Duodenal mucosa (tissue), 2 donors: ENCODE measurements around the gene SOX2.

Experiments
- H3K27ac ChIP-seq: one replicate; pipeline ENCODE4 v1.7.0; 2013; ENCODE audit warnings: low read depth, low read length
- H3K27me3 ChIP-seq, 2 donors: one replicate each; pipeline ENCODE4 v1.7.0; 2013; ENCODE audit warnings: low read length in 2 of 2, control low read depth in 1 of 2; ENCODE audit not compliant: insufficient read depth in 2 of 2, control insufficient read depth in 1 of 2
- H3K36me3 ChIP-seq, 2 donors: one replicate each; pipeline ENCODE4 v1.7.0; 2013; ENCODE audit warnings: low read length in 2 of 2, control low read depth in 1 of 2; ENCODE audit not compliant: insufficient read depth in 2 of 2, control insufficient read depth in 1 of 2
- H3K4me1 ChIP-seq, 2 donors: one replicate each; pipeline ENCODE4 v1.7.0; 2013; ENCODE audit warnings: low read length in 2 of 2, control low read depth in 1 of 2; ENCODE audit not compliant: insufficient read depth in 2 of 2, control insufficient read depth in 1 of 2
- H3K4me3 ChIP-seq, 2 donors: one replicate each; pipeline ENCODE4 v1.7.0; 2013; ENCODE audit warnings: low read length in 2 of 2, low read depth in 1 of 2
- H3K9ac ChIP-seq, 2 donors: one replicate each; pipeline ENCODE4 v1.7.0; 2013; ENCODE audit warnings: low read length in 2 of 2, low read depth in 1 of 2
- H3K9me3 ChIP-seq, 2 donors: one replicate each; pipeline ENCODE4 v1.7.0; 2013; ENCODE audit warnings: low read length in 2 of 2, control low read depth in 1 of 2; ENCODE audit not compliant: control insufficient read depth in 1 of 2

The SOX2 gene

GRCh38 chr3:181694805-181695660, 16.7 kb upstream of the SOX2 start:
- Histone ChIP-seq H3K36me3 (no peaks in the 10 kb centered on the region), H3K4me3 (peak overlapping the region in 1 of 2 donors; percentile 36), H3K9me3 (no peaks in the 10 kb centered on the region), H3K27me3 (peaks cover 49 to 65% of the 10 kb centered on the region in 2 donors), H3K27ac (no peak overlapping the region), H3K4me1 (peaks cover 4 to 13% of the 10 kb centered on the region in 2 donors), H3K9ac (no peak overlapping the region)

- no peak overlapping the region for H3K27ac ChIP-seq
- H3K9ac ChIP-seq = no peak overlapping the region
These were observed 15.8 kb upstream of the SOX2 start for GRCh38 chr3:181695661-181696491.

GRCh38 chr3:181696626-181697230, 15.0 kb upstream of the SOX2 start:
- H3K36me3 ChIP-seq = no peaks in the 10 kb centered on the region
- H3K4me3 ChIP-seq = peak overlapping the region in 1 of 2 donors; percentile 36
- H3K4me1 ChIP-seq = peaks cover 7 to 13% of the 10 kb centered on the region in 2 donors
- no peaks in the 10 kb centered on the region for H3K9me3 ChIP-seq
- peaks cover 61 to 78% of the 10 kb centered on the region in 2 donors for H3K27me3 ChIP-seq
- no peak overlapping the region for H3K27ac ChIP-seq
- no peak overlapping the region for H3K9ac ChIP-seq

More at GRCh38 chr3:181695661-181696491, 15.8 kb upstream of the SOX2 start:
- H3K4me1 ChIP-seq = peaks cover 7 to 13% of the 10 kb centered on the region in 2 donors
- H3K4me3 ChIP-seq = peak overlapping the region; percentile 36 to 45
- H3K9me3 ChIP-seq = no peaks in the 10 kb centered on the region
- no peaks in the 10 kb centered on the region for H3K36me3 ChIP-seq
- peaks cover 57 to 73% of the 10 kb centered on the region in 2 donors for H3K27me3 ChIP-seq

- no peak overlapping the region for H3K27ac ChIP-seq
- no peaks in the 10 kb centered on the region for H3K36me3 ChIP-seq
- H3K4me1 ChIP-seq = peaks cover 7 to 13% of the 10 kb centered on the region in 2 donors
- no peak overlapping the region for H3K9ac ChIP-seq
- no peak overlapping the region for H3K4me3 ChIP-seq
- peaks cover 71 to 91% of the 10 kb centered on the region in 2 donors for H3K27me3 ChIP-seq
- H3K9me3 ChIP-seq = no peaks in the 10 kb centered on the region
These were observed 13.3 kb upstream of the SOX2 start for GRCh38 chr3:181698263-181698954.

DNA sequence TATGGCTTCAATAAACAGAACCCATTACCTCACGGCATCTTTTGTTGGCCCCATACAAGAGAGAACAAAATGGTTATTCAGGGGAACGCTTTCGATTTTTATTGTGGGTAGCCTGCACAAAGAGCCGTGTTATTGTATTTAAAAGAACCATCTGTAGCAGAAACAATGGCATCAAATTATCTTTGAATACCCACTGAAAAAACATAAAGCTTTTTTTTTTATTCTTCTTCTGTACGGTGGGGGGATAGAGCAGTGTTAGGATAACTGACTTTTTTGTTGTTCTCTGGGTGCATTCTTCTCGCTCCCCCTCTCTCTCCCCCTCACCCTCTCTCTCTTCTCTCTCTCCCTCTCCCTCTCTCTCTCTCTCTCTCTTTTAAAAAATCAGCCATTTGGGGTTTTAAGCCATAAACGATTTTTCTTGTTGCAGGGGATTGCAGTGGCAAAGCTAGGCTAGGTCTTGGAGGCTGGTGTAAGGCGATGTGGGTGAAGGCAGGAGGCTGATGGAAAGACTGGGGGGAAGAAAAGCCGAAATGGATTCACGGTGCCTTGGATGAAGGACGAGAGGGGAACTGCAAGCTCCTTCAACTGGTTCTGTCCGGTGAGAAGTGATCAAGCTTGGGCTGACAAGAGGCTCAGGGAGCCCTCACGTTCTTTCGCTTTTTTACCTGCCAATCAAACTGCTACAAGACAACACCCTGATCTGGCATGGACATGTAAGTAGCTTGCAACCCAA, 12.4 kb upstream of the SOX2 start:
- Histone ChIP-seq H3K27ac (no peak overlapping the region), H3K4me1 (peaks cover 7 to 13% of the 10 kb centered on the region in 2 donors), H3K4me3 (no peak overlapping the region), H3K36me3 (no peaks in the 10 kb centered on the region), H3K27me3 (peaks cover 80 to 94% of the 10 kb centered on the region in 2 donors), H3K9ac (no peak overlapping the region), H3K9me3 (no peaks in the 10 kb centered on the region)

DNA sequence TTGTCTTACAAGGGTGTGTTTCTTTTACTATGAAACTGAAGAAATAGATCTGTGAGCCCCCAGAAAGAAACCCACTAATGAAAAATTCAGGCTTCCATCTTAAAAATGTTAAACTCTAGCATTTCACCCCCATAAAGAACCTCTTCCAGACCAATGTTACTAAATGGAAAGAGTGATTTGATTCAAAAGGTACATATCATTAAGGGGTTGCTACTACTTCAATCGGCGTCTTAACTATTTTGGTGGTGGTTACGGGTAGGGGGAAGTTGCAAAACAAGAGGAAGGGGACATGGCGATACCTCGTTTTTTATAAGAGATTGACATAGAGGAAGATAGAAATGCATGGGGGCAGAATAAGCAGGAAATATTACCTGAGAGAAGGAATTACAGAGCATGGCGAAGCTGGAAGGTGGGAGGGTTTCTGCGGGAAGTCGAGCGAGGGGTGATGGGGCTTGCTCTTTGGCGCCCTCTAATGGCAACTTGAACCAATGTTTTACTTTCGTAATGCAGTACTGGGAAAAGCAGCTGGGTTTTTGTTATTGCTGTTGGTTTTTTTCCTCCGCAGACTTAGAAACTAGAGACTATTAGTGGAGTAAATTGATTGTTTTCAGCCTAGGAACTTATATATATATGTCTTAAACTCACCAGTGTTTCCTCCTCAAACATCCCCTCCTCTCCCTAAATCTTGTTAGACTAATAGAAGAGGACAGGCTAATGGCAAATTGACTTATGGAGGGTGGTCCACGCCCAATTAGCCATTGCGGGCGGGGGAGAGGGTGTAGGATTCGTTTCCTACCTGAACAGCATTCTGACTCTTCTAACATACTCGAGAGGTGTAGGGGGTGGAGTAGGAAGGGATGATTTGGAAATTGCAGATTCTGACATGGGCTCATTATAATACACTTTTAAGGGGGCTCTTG, 11.3 kb upstream of the SOX2 start:
- Histone ChIP-seq H3K9ac (no peak overlapping the region), H3K9me3 (no peaks in the 10 kb centered on the region), H3K27me3 (peaks cover 83 to 96% of the 10 kb centered on the region in 2 donors), H3K36me3 (no peaks in the 10 kb centered on the region), H3K4me1 (peaks cover 7 to 12% of the 10 kb centered on the region in 2 donors), H3K4me3 (peak overlapping the region in 1 of 2 donors; percentile 45), H3K27ac (no peak overlapping the region)

DNA sequence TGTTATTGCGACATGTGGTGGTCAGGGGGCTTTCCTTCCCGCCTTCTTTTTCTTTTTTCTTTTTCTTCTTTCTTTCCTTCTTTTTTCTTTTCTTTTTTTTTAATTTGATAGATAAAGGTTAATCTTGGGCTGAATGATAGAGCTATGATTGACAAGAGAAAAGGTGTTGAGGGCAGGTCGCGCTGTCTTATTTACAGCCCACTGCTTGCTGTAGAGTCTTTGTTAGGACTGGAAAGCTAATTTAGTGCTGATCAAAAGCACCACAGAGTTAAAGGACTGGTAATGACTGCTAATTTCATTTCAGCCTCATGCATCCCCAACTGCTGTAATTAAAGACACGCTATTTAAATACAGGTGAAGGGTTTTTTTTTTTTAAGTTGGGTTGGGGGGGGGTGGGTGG, 10.6 kb upstream of the SOX2 start:
- H3K27me3 ChIP-seq = peaks cover 82 to 95% of the 10 kb centered on the region in 2 donors
- no peak overlapping the region for H3K4me3 ChIP-seq

DNA sequence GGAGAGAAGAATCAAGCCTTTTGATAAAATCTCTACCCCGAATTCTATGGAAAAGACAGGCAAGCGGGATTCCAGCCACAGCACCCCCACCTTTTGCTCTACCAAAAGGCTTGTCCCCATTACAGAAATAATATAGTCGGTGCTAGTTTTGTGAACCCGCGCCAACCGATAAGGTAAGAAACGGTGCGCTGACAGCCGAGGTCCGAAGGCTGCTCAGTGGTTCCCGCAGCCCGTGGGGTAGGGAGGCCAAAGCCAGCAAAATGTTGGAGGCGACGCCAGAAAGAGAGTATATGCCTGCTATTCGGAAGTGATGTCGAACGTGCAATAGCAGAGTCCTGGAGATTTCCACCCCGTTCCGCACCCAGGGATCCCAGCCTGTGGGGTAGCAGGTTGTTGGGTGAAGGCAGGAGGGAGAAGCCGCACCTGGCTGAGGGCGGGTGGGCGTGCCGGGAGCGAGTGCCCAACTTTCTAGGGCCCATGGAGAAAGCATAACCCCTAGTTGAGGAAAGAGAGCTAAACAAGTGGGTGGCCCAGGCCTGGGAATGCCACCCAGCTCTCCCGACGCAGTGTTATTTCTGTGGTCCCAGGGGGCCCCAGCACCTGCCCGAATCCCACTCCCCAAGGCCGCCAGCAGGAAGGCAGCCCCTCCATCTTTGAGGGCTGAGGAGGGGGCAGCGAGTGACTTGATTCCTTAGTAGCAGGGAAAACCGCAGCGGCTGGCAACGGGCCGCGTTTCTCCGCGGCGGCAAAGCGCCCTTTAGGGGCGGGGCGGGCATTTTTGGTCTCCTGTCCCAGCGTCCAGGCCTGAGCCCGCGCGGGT, 7.9 kb upstream of the SOX2 start:
- Histone ChIP-seq H3K9me3 (no peaks in the 10 kb centered on the region), H3K9ac (no peak overlapping the region), H3K4me1 (peaks cover 0 to 3% of the 10 kb centered on the region in 2 donors), H3K27ac (no peak overlapping the region), H3K4me3 (no peak overlapping the region), H3K36me3 (no peaks in the 10 kb centered on the region), H3K27me3 (peaks cover 74 to 93% of the 10 kb centered on the region in 2 donors)

More for the DNA sequence above, 10.6 kb upstream of the SOX2 start:
- peaks cover 3 to 5% of the 10 kb centered on the region in 2 donors for H3K4me1 ChIP-seq
- H3K9ac ChIP-seq = no peak overlapping the region
- no peaks in the 10 kb centered on the region for H3K9me3 ChIP-seq
- no peak overlapping the region for H3K27ac ChIP-seq
- H3K36me3 ChIP-seq = no peaks in the 10 kb centered on the region
